T-helper 1 cell treated with Interleukin-12 subunit alpha and Interleukin-12 subunit beta and Interleukin-4 antibody, amounts not matched to agents 30 ng/mL and 1 ng/mL, for 36 hours (primary cell): ENCODE data around the gene NUP160. TPM values are rescaled to one million over a fixed set of nuclear protein-coding genes. Genes with fewer than 3 reads are reported as not detected.
"Not testable (repeated sequence)": the region's sequence is repeated elsewhere in the genome, so short reads cannot be mapped to it uniquely, and the experiment has no call there.

ENCODE experiments used
- intact Hi-C: fragments of 100-400 bp; cut with micrococcal nuclease; formaldehyde crosslinking; loops from one replicate; pipeline ENCODE4 v1.15.1; 2024
- total RNA-seq: library from RNA; stranded (reverse); gene quantifications from 2 replicates; pipeline ENCODE4 v1.2.3, GENCODE V29; 2022

Gene NUP160
- total RNA-seq, 1 donor from 2014 or later: 65.0 TPM

- intact Hi-C loops: loop anchor here (5.0 kb wide), 2 partner anchors 67 to 192 kb away; no protein-coding TSS in a partner anchor
Observed at GRCh38 chr11:47864901-47865300, 16.8 kb upstream of the NUP160 start.

- intact Hi-C loops: loop anchor here (1.0 to 5.0 kb wide), 7 partner anchors 11 to 245 kb away; partner anchors contain the start of gene NUP160
Observed at GRCh38 chr11:47863898-47864430, 15.8 kb upstream of the NUP160 start.

DNA sequence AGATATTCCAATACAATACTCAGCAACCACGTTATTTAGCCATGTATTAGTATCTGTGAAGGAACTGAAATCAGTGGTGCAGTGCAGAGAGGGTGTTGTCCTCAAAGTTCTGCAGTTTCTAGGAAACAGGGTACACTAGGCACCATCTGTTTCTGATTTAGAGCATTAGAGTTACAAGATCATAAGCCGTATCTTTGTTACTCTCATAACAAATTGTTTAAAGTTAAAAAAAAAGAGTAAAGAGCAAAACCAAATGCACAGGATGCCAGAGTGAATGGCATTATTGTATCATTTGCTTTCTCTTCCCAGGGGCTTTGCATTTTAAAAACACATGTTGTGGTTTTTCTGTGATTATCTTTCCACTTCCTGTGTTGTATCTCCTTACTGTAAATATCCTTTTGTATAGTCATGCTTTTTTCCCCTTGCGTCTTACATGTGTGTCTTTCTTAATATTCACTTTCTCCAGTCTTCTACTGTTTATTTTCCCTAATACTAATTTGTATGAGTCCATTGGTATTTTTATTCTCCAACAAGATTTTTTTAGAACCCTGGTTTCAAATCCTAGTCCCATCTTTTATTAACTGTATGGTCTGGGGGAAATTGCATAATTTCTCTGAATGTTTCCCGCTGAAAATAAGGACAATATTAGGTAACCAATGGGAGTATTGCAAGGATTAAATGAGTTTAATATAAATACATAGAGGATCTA, 15.2 kb upstream of the NUP160 start:
- intact Hi-C loops: loop anchor here (1.0 to 5.0 kb wide), 7 partner anchors 10 to 246 kb away; partner anchors contain the start of gene NUP160

DNA sequence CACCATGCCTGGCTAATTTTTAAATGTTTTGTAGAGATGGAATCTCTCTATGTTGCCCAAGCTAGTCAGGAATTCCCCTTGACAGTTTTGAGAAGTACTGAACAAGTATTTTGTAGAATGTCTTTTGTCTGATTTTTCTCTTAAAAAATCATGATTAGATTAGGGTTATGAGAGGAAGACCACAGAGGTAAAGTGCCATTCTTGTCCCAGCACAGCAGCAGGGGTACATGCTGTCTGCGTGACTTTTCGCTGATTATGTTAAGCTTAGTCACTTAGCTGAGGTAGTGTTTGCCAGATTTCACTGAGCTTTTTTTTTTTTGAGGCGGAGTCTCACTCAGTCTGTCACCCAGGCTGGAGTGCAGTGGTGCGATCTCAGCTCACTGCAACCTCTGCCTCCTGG, 13.6 kb upstream of the NUP160 start:
- intact Hi-C loops: loop anchor here (2.0 to 5.0 kb wide), 4 partner anchors 59 to 196 kb away; no protein-coding TSS in a partner anchor

GRCh38 chr11:47860536-47860935, 12.4 kb upstream of the NUP160 start:
- intact Hi-C loops: loop anchor here (5.0 kb wide), 2 partner anchors 72 to 197 kb away; no protein-coding TSS in a partner anchor

- intact Hi-C loops: no loop called here
Observed at GRCh38 chr11:47857892-47858543, 9.9 kb upstream of the NUP160 start.

DNA sequence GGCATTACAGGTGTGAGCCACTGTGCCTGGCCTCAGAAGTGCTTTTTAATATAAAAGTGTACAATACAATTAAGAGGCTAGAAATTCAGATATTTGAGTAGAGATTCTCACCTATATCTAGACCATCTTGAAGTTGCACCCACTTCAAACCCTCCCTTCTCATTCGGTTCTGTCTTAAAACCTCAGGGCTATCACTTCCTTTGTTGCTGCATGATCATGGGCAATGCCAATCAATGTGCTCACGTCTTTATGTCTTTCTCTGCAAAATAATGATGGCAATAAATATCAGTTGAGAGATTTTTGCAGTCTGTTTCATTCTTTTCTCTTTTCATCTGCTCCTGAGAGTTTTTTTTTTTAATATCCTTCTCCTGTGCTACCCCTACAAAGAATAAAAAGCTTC, 9.3 kb upstream of the NUP160 start:
- intact Hi-C loops: no loop called here

DNA sequence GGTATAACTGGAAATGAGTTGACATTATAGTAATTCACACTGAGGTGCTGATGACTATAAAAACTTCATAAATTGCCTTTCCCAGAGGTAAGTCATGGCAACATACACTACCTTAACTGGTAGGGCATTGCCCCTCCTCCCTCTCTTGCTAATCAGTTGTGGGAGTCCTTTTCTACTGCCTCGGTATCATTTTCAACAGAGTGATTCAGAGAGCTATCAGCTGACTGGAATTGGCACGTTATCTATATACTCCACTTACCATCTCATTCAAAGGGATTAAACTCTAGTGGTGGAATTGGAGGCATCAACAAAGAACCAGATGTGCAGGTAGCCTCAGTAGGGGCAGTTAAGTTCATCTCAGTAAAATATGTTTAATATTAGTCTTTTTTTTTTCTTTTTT, 8.0 kb upstream of the NUP160 start:
- intact Hi-C loops: no loop called here

GRCh38 chr11:47854667-47855066, 6.5 kb upstream of the NUP160 start:
- intact Hi-C loops: no loop called here

DNA sequence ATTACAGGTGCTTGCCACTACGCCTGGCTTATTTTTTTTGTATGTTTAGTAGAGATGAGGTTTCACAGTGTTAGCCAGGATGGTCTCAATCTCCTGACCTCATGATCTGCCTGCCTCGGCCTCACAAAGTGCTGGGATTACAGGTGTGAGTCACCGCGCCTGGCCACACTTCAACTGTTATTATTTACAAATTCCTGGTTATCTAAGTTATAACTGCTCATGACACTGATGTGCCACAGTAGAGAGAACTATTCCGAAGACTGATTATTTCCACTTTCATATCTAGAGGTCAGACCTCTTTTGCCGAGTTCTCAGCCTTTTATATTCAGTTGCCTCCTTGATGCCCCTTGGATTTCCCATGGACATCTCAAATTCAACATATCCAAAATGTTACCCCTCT, 3.9 kb upstream of the NUP160 start:
- intact Hi-C loops: no loop called here

DNA sequence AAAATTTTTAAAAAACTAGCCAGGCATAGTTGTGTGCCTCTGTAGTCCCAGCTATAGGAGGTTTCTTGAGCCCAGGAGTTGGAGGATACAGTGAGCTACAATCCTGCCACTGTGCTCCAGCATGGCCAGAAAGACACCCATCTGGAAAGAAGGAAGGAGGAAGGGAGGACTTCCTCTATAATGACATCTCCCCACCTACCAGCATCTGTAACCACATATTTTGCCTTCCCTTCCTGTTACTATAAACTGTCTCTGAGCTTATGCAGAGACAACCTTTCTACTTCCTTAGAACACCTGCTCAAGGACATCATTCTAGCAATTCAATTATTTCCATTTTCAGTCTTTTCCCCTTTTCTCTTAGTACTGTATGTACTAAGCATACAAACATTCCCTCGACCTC, 2.2 kb upstream of the NUP160 start:
- intact Hi-C loops: no loop called here

DNA sequence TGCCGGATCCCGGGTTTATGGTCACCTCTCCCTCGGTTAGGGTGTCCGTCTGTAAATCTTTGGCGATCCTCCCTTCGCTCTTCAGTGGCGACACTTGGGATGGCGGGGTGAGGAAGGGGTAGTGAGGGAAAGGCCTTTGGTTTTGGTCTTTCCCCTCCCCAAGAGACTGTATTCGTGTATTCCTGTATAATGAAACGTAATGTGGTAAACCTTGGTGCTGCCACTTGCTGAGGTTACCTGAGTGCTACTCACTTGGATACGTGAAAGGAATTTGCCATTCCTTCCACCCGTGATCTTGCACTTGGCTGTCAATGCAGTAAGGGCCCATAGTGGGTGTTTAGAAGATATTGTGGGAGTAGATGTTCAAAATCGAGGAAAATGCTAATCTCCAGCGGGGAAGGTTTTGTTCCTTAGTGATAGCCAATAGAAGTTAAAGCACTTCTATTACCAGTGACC, 578 bp upstream of the NUP160 start:
- intact Hi-C loops: loop anchor here (1.0 to 2.0 kb wide), 9 partner anchors 15 to 422 kb away; partner anchors contain the start of genes AGBL2, CELF1, FNBP4 and MTCH2

DNA sequence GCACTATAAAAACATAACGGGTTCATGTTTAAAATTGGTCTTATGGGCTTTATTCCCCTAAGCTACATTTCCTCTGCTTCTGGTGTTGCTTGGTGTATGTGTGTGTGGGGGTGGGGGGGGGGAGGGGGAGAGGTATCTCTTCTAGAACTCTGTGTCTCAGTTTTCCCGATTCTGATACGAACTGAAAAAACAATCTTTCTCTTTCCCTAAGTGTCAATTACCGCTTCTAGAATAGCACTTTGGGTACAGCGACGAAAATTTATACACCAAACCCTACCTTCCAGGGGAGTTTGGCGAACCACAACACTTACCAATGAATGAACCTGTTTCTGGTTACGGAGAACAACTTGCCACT, 636 bp downstream of the NUP160 start:
- intact Hi-C loops: loop anchor here (1.0 kb wide), 1 partner anchor 671 kb away; the partner anchor contains the start of gene ARFGAP2

DNA sequence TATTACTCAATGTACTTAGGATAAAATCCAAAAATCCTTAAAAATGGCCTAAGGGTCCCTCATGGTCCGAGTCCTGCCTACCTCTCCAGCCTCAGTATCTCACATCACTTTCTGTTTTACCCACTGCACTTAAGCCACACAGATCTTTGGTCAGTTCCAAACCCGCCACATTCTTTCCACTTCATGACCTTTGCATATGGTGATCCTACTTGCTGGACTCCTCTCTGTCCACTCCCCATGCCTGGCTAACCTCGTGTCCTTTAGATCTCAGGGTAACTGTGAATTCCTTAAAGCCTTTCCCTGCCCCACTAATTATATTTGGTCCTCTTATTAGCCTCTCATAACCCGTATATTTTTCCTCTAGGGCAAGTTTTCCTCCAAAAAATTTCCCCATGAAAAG, 1.2 kb downstream of the NUP160 start:
- intact Hi-C loops: loop anchor here (1.0 kb wide), 2 partner anchors 574 to 671 kb away; partner anchors contain the start of gene ARFGAP2

DNA sequence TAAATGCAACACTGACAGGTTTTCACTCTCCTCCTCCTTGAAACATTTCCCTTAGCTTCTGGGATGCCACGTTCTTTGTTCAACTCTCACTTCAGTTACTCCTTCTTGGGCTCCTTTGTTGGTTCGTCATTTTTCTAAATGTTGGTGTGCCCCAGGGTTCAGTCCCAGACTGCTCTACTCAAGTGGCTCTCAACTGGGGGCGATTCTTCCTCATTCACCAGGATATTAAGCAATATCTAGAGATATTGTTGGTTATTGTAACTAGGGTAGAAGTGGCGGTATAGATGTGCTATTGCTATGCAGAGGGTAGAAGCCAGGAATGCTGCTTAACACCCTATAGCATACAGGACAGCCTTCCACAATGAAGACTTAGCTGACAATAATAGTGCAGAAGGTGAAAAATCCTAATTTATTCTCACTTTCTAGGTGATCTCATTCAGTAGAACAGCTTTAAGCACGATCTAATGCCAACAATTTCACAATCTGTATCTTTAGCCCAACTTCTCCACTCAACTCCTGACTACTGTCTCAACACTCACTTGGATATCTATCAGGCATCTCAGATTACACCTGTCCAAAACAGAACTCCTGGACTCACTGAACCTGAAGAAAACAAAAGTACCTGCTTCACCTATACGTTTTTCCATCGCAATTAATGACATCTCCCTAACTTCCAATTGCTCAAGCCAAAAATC, 4.6 kb downstream of the NUP160 start:
- intact Hi-C loops: no loop called here

DNA sequence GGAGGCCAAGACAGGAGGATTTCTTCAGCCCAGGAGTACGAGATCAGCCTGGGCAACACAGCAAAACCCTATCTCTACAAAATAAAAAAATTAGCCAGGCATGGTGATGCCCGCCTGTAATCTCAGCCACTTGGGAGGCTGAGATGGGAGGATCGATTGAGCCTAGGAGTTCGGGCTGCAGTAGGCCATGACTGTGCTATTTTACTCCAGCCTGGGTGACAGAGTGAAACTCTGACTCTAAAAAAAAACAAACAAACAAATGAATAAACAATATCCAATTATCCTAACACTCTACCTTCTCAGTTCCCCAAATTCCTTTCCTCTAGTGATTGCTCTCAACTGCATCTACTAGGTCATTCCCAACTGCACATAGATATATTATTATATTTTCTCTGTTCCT, 5.4 kb downstream of the NUP160 start:
- intact Hi-C loops: no loop called here

DNA sequence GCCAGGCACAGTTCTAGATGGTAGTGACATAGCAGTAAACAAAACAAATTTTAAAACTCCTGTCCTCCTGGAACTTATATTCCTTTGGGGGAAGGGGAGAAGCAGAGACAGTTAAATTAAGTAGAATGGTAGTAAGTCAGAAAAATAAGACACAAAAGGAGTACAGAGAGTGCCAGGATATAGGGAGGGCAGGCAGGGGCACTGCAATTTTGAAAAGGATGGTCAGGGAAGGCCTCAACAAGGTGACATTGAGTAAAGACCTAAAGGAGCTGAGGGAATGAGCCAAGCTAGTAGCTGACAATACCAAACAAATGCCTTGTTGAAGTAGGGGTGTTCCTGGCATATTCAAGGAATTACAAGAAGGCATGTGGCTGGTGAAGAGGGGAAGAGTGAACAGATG, 10.2 kb downstream of the NUP160 start:
- intact Hi-C loops: no loop called here

DNA sequence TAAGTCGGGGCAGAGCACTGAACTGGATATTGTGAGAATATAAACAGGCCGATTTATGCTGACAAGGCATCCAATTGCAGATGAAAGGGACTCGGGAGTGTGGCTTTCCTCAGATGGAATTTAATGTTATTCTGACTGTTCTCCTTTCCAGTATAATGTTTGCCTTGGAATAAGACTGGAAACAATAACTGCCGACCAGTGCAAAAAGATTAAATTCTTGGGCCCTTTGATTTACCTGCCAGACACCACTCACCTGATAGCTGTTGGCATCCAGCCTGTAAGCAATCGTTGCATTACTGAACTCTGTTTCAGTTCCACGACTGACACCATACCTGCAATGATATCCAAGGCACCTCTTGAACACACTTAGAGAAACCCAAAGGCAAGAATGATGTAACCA, 10.9 kb downstream of the NUP160 start:
- intact Hi-C loops: no loop called here

GRCh38 chr11:47830013-47830412, 18.1 kb downstream of the NUP160 start:
- intact Hi-C loops: not testable (repeated sequence)

DNA sequence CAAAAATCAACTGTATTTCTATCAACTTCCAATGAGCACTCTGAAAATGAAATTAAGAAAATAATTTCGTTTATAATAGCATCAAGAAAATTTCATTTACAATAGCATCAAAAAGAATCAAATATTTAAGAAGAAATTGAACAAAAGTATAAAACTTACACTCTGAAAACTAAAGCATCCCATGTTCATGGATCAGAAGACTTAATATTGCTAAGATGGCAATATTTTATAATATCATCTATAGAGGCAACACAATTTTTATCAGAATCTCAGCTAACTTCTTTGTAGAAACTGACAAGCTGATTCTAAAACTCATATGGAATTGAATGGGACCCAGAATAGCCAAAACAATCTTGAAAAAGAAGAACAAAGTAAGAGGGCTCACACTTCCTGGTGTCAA, 19.9 kb downstream of the NUP160 start:
- intact Hi-C loops: no loop called here

DNA sequence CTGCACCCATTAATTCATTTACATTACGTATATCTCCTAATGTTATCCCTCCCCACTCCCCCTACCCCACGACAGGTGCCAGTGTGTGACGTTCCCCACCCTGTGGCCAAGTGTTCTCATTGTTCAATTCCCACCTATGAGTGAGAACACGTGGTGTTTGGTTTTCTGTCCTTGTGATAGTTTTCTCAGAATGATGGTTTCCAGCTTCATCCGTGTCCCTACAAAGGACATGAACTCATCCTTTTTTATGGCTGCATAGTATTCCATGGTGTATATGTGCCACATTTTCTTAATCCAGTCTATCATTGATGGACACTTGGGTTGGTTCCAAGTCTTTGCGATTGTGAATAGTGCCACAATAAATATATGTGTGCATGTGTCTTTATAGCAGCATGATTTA, 25.5 kb downstream of the NUP160 start:
- intact Hi-C loops: not testable (repeated sequence)

GRCh38 chr11:47819743-47820142, 28.4 kb downstream of the NUP160 start:
- intact Hi-C loops: no loop called here
